SK-N-SH treated with all-trans-retinoic acid at 6 μM for 48 hours (cell line): ENCODE results near the gene GALNT13.

Source experiments
- ARNTL ChIP-seq: fragments of 450-650 bp; formaldehyde crosslinking; IDR thresholded peaks from 2 replicates; pipeline ENCODE4 v1.5.0; 2020; ENCODE audit warnings: low read depth, mild to moderate bottlenecking, moderate library complexity, borderline replicate concordance
- GLIS3 ChIP-seq: fragments of 250-450 bp; sonication (Bioruptor Pico); IDR thresholded peaks from 2 replicates; pipeline ENCODE4 v1.5.0; 2020; ENCODE audit warnings: mild to moderate bottlenecking, moderate library complexity
- SNAI2 ChIP-seq: fragments of 250-450 bp; sonication (Bioruptor Pico); IDR thresholded peaks from 2 replicates; pipeline ENCODE4 v1.5.0; 2020; ENCODE audit warnings: mild to moderate bottlenecking, moderate library complexity
- TCF4 ChIP-seq: fragments of 250-450 bp; sonication (Bioruptor Pico); IDR thresholded peaks from 2 replicates; pipeline ENCODE4 v1.8.0; 2021; ENCODE audit warnings: mild to moderate bottlenecking, moderate library complexity, borderline replicate concordance
- TSHZ2 ChIP-seq: fragments of 250-450 bp; sonication (Bioruptor Pico); IDR thresholded peaks from 2 replicates; pipeline ENCODE4 v1.5.0; 2020; ENCODE audit warnings: mild to moderate bottlenecking, moderate library complexity
- ZFP30 ChIP-seq: fragments of 450-650 bp; formaldehyde crosslinking; IDR thresholded peaks from 2 replicates; pipeline ENCODE4 v1.5.0; 2022; ENCODE audit warnings: mild to moderate bottlenecking, moderate library complexity
- ZNF565 ChIP-seq: fragments of 450-650 bp; formaldehyde crosslinking; conservative IDR thresholded peaks from 2 replicates; pipeline ENCODE4 v1.5.0; 2020; ENCODE audit warnings: low read depth, mild to moderate bottlenecking, moderate library complexity

GRCh38 chr2:154490530-154490929, 618.8 kb downstream of the GALNT13 start:
- TF ChIP-seq ZNF565 (CRISPR knock-in tag) (no peak), ARNTL (CRISPR knock-in tag) (no peak), SNAI2 (CRISPR knock-in tag) (no peak), ZFP30 (no peak), GLIS3 (CRISPR knock-in tag) (no peak), TSHZ2 (CRISPR knock-in tag) (no peak), TCF4 (CRISPR knock-in tag) (no peak)
